ENCODE measurements around the gene LSM12.

The LSM12 gene

GRCh38 chr17:44066204-44066930 lies at the start of gene LSM12:
LSM12 (minus strand) TSS chr17:44066671; CDS start chr17:44066587, 84 bp downstream.
- in situ Hi-C loops (cut with MboI; ENCODE audit: low sequenced_read_pairs, unreplicated experiment): no loop called here

GRCh38 chr17:44115585-44116415 lies 49.3 kb upstream of the LSM12 start:
- peak; percentile 66 for DNase-seq (ENCODE audit: low spot score)
- TF ChIP-seq CTCF (IDR thresholded peaks at IDR 0.05; ENCODE audit: borderline replicate concordance, control extremely low read depth, extremely low read depth, insufficient read depth, missing control alignments): peak; percentile 32
- in situ Hi-C loops (cut with MboI; ENCODE audit: low sequenced_read_pairs, unreplicated experiment): no loop called here

More at GRCh38 chr17:44066204-44066930, at the start of gene LSM12:
- peak; percentile 93 for DNase-seq (ENCODE audit: low spot score)
- TF ChIP-seq CTCF (IDR thresholded peaks at IDR 0.05; ENCODE audit: borderline replicate concordance, control extremely low read depth, extremely low read depth, insufficient read depth, missing control alignments): no peak

GRCh38 chr17:44113868-44114840 lies 47.7 kb upstream of the LSM12 start:
- TF ChIP-seq CTCF (IDR thresholded peaks at IDR 0.05; ENCODE audit: borderline replicate concordance, control extremely low read depth, extremely low read depth, insufficient read depth, missing control alignments): no peak
- in situ Hi-C loops (cut with MboI; ENCODE audit: low sequenced_read_pairs, unreplicated experiment): no loop called here

GRCh38 chr17:44113382-44113781 lies 46.9 kb upstream of the LSM12 start:
- in situ Hi-C loops (cut with MboI; ENCODE audit: low sequenced_read_pairs, unreplicated experiment): no loop called here
- no peak for DNase-seq (ENCODE audit: low spot score)
- no peak for TF ChIP-seq CTCF (IDR thresholded peaks at IDR 0.05; ENCODE audit: borderline replicate concordance, control extremely low read depth, extremely low read depth, insufficient read depth, missing control alignments)

More at GRCh38 chr17:44113868-44114840, 47.7 kb upstream of the LSM12 start:
- DNase-seq (ENCODE audit: low spot score): no peak

- in situ Hi-C loops (cut with MboI; ENCODE audit: low sequenced_read_pairs, unreplicated experiment): no loop called here
- no peak for TF ChIP-seq CTCF (IDR thresholded peaks at IDR 0.05; ENCODE audit: borderline replicate concordance, control extremely low read depth, extremely low read depth, insufficient read depth, missing control alignments)
- DNase-seq (ENCODE audit: low spot score): no peak
Measured at GRCh38 chr17:44112284-44113280, 46.1 kb upstream of the LSM12 start.
